Caki2 (cell line): ENCODE results near the gene ZNF740. TPM values are rescaled to one million over a fixed set of nuclear protein-coding genes. Genes with fewer than 3 reads are reported as not detected.

ENCODE experiments used
- DNase-seq: peaks from one replicate; pipeline ENCODE4 v3.0.0-alpha.2; 2015; ENCODE audit warnings: low read depth
- in situ Hi-C: cut with HindIII; loops from 2 replicates; pipeline ENCODE4 v1.10.0; 2016; ENCODE audit warnings: low sequenced_read_pairs, low pct_unique_long_range_greater_than_20kb, mixed read lengths
- total RNA-seq: library from RNA; depleted of rRNA; stranded (reverse); fragments of >200 nt; shearing (Covaris generic); gene quantifications from 2 replicates; pipeline ENCODE4 v1.2.3, GENCODE V29; 2014; ENCODE audit warnings: low replicate concordance

ZNF740 gene
- total RNA-seq, 1 experiment from 2014 or later = 6.2 TPM

GRCh38 chr12:53190108-53190729, 9.7 kb downstream of the ZNF740 start:
- DNase-seq = peak; percentile 41
- in situ Hi-C loops = loop anchor here (10.0 kb wide), 1 partner anchor 55 kb away; no protein-coding TSS in a partner anchor

GRCh38 chr12:53191096-53191884, 10.8 kb downstream of the ZNF740 start:
- in situ Hi-C loops = loop anchor here (10.0 kb wide), 1 partner anchor 56 kb away; no protein-coding TSS in a partner anchor
- no peak for DNase-seq

- in situ Hi-C loops = loop anchor here (10.0 kb wide), 1 partner anchor 57 kb away; no protein-coding TSS in a partner anchor
Measured at GRCh38 chr12:53191885-53192530, 11.5 kb downstream of the ZNF740 start.

GRCh38 chr12:53192531-53193021, 12.1 kb downstream of the ZNF740 start:
- in situ Hi-C loops = loop anchor here (10.0 kb wide), 1 partner anchor 58 kb away; no protein-coding TSS in a partner anchor
- no peak for DNase-seq

More at GRCh38 chr12:53191885-53192530, 11.5 kb downstream of the ZNF740 start:
- DNase-seq = no peak

- in situ Hi-C loops = loop anchor here (10.0 kb wide), 1 partner anchor 58 kb away; no protein-coding TSS in a partner anchor
- DNase-seq = no peak
Measured at GRCh38 chr12:53193040-53193439, 12.5 kb downstream of the ZNF740 start.

- DNase-seq = no peak
- in situ Hi-C loops = loop anchor here (10.0 kb wide), 1 partner anchor 59 kb away; no protein-coding TSS in a partner anchor
Measured at GRCh38 chr12:53193985-53194716, 13.6 kb downstream of the ZNF740 start.

GRCh38 chr12:53194973-53195372, 14.5 kb downstream of the ZNF740 start:
- DNase-seq = no peak
- in situ Hi-C loops = loop anchor here (10.0 kb wide), 1 partner anchor 60 kb away; no protein-coding TSS in a partner anchor

GRCh38 chr12:53195516-53196420, 15.2 kb downstream of the ZNF740 start:
- in situ Hi-C loops = loop anchor here (10.0 kb wide), 1 partner anchor 61 kb away; no protein-coding TSS in a partner anchor
- DNase-seq = peak; percentile 22

GRCh38 chr12:53196486-53196885, 16.0 kb downstream of the ZNF740 start:
- no peak for DNase-seq
- in situ Hi-C loops = loop anchor here (10.0 kb wide), 1 partner anchor 62 kb away; no protein-coding TSS in a partner anchor

- in situ Hi-C loops = loop anchor here (10.0 kb wide), 1 partner anchor 62 kb away; no protein-coding TSS in a partner anchor
- DNase-seq = no peak
Measured at GRCh38 chr12:53197011-53197640, 16.6 kb downstream of the ZNF740 start.

GRCh38 chr12:53198486-53199110, 18.1 kb downstream of the ZNF740 start:
- in situ Hi-C loops = loop anchor here (10.0 kb wide), 1 partner anchor 64 kb away; no protein-coding TSS in a partner anchor
- no peak for DNase-seq

GRCh38 chr12:53199700-53200099, 19.2 kb downstream of the ZNF740 start:
- in situ Hi-C loops = loop anchor here (10.0 kb wide), 1 partner anchor 65 kb away; no protein-coding TSS in a partner anchor

GRCh38 chr12:53200107-53200457, 19.6 kb downstream of the ZNF740 start:
- DNase-seq = no peak
- in situ Hi-C loops = no loop called here

More at GRCh38 chr12:53199700-53200099, 19.2 kb downstream of the ZNF740 start:
- no peak for DNase-seq

GRCh38 chr12:53200458-53201176, 20.1 kb downstream of the ZNF740 start:
- no peak for DNase-seq
- in situ Hi-C loops = no loop called here

- DNase-seq = no peak
Measured at GRCh38 chr12:53201177-53201541, 20.6 kb downstream of the ZNF740 start.

More at GRCh38 chr12:53201177-53201541, 20.6 kb downstream of the ZNF740 start:
- in situ Hi-C loops = no loop called here
